Non-pigmented ciliary epithelial cell (primary cell): Measurements from ENCODE around the gene NOS1AP.
"Not testable (repeated sequence)": the region's sequence is repeated elsewhere in the genome, so short reads cannot be mapped to it uniquely, and the experiment has no call there.

Experiments used
- DNase-seq: peaks from one replicate; pipeline ENCODE4 v3.0.0-alpha.2; 2010; ENCODE audit warnings: low read depth

NOS1AP gene

GRCh38 chr1:162069334-162070093 lies at the start of gene NOS1AP:
NOS1AP (plus strand) TSS chr1:162069691; CDS start chr1:162070178, 487 bp downstream.
- no peak for DNase-seq

GRCh38 chr1:162020150-162020549 lies 49.3 kb upstream of the NOS1AP start:
- no peak for DNase-seq

GRCh38 chr1:162021124-162021523 lies 48.4 kb upstream of the NOS1AP start:
- no peak for DNase-seq

GRCh38 chr1:162022626-162023025 lies 46.9 kb upstream of the NOS1AP start:
- DNase-seq: no peak

- no peak for DNase-seq
These were observed 46.3 kb upstream of the NOS1AP start for GRCh38 chr1:162023181-162023546.

- DNase-seq: peak; percentile 47
These were observed 45.7 kb upstream of the NOS1AP start, which contains the start of gene OLFML2B for GRCh38 chr1:162023547-162024501. OLFML2B (minus strand) TSS chr1:162023869; CDS start chr1:162023430, 439 bp downstream.

GRCh38 chr1:162025541-162025940 lies 44.0 kb upstream of the NOS1AP start:
- DNase-seq: no peak

- no peak for DNase-seq
These were observed 42.6 kb upstream of the NOS1AP start for GRCh38 chr1:162026881-162027280.

- DNase-seq: no peak
These were observed 40.8 kb upstream of the NOS1AP start for GRCh38 chr1:162028726-162029125.

- DNase-seq: no peak
These were observed 40.3 kb upstream of the NOS1AP start for GRCh38 chr1:162029157-162029556.

- no peak for DNase-seq
These were observed 38.7 kb upstream of the NOS1AP start for GRCh38 chr1:162030759-162031280.

GRCh38 chr1:162033428-162033827 lies 36.1 kb upstream of the NOS1AP start:
- no peak for DNase-seq

- no peak for DNase-seq
These were observed 34.2 kb upstream of the NOS1AP start for GRCh38 chr1:162035241-162035640.

- no peak for DNase-seq
These were observed 33.3 kb upstream of the NOS1AP start for GRCh38 chr1:162036163-162036562.

- no peak for DNase-seq
These were observed 30.9 kb upstream of the NOS1AP start for GRCh38 chr1:162038624-162039023.

- no peak for DNase-seq
These were observed 29.5 kb upstream of the NOS1AP start for GRCh38 chr1:162040001-162040400.

GRCh38 chr1:162040657-162041056 lies 28.8 kb upstream of the NOS1AP start:
- DNase-seq: no peak

- DNase-seq: no peak
These were observed 27.1 kb upstream of the NOS1AP start for GRCh38 chr1:162042361-162042760.

- DNase-seq: no peak
These were observed 22.6 kb upstream of the NOS1AP start for GRCh38 chr1:162046921-162047320.

- not testable (repeated sequence) for DNase-seq
These were observed 15.5 kb upstream of the NOS1AP start for GRCh38 chr1:162053949-162054348.

- DNase-seq: peak; percentile 64
These were observed 14.4 kb upstream of the NOS1AP start for GRCh38 chr1:162055062-162055461.

GRCh38 chr1:162056043-162056442 lies 13.4 kb upstream of the NOS1AP start:
- peak; percentile 47 for DNase-seq

GRCh38 chr1:162056579-162056978 lies 12.9 kb upstream of the NOS1AP start:
- DNase-seq: no peak
